Hematopoietic multipotent progenitor cell (in vitro differentiated cells): ENCODE measurements around the gene TAS2R60. TPM values are rescaled to one million over a fixed set of nuclear protein-coding genes. Genes with fewer than 3 reads are reported as not detected.
A peak's percentile ranks its signal among the peaks of the same experiment; 100 is the strongest.
"Not testable (repeated sequence)": the region's sequence is repeated elsewhere in the genome, so short reads cannot be mapped to it uniquely, and the experiment has no call there.

Experiments used
- DNase-seq, 3 donors: peaks; one replicate each; pipeline ENCODE4 v3.0.0-alpha.2; 2011 to 2015; ENCODE audit warnings: low read depth in 2 of 3, low spot score in 2 of 3
- total RNA-seq: library from RNA; depleted of rRNA; stranded (reverse); fragments of >200 nt; gene quantifications from one replicate; pipeline ENCODE4 v1.2.3, GENCODE V29; 2012

Gene TAS2R60
- total RNA-seq: 0.27 TPM

GRCh38 chr7:143443153-143443552 is at the start of gene TAS2R60:
Gene TAS2R60 (plus strand): TSS chr7:143443453. CDS start chr7:143443453, 0 bp downstream.
- DNase-seq: no peak

GRCh38 chr7:143394068-143394467 is 49.2 kb upstream of the TAS2R60 start:
- no peak for DNase-seq

GRCh38 chr7:143394777-143395176 is 48.5 kb upstream of the TAS2R60 start:
- no peak for DNase-seq

GRCh38 chr7:143395187-143396149 is 47.8 kb upstream of the TAS2R60 start:
- DNase-seq: peak in 2 of 3 donors; percentile 64 to 84

GRCh38 chr7:143396182-143396581 is 47.1 kb upstream of the TAS2R60 start:
- DNase-seq: no peak

- DNase-seq: no peak
Measured at GRCh38 chr7:143396625-143397556, 46.4 kb upstream of the TAS2R60 start.

GRCh38 chr7:143397710-143398530 is 45.3 kb upstream of the TAS2R60 start:
- no peak for DNase-seq

- no peak for DNase-seq
Measured at GRCh38 chr7:143398616-143399015, 44.6 kb upstream of the TAS2R60 start.

GRCh38 chr7:143399151-143399550 is 44.1 kb upstream of the TAS2R60 start:
- DNase-seq: no peak

- no peak for DNase-seq
Measured at GRCh38 chr7:143399642-143400041, 43.6 kb upstream of the TAS2R60 start.

GRCh38 chr7:143401265-143401664 is 42.0 kb upstream of the TAS2R60 start:
- DNase-seq: no peak

GRCh38 chr7:143402233-143402632 is 41.0 kb upstream of the TAS2R60 start:
- not testable (repeated sequence) for DNase-seq

- DNase-seq: no peak
Measured at GRCh38 chr7:143405173-143406001, 37.9 kb upstream of the TAS2R60 start.

GRCh38 chr7:143406002-143406357 is 37.3 kb upstream of the TAS2R60 start:
- no peak for DNase-seq

- no peak for DNase-seq
Measured at GRCh38 chr7:143407287-143408251, 35.7 kb upstream of the TAS2R60 start.

- DNase-seq: no peak
Measured at GRCh38 chr7:143408252-143408685, 35.0 kb upstream of the TAS2R60 start.

- peak in 2 of 3 donors; percentile 24 to 53 for DNase-seq
Measured at GRCh38 chr7:143408686-143409561, 34.3 kb upstream of the TAS2R60 start, which contains the start of gene EPHA1. Gene EPHA1 (minus strand): TSS chr7:143408856. CDS start chr7:143408805, 51 bp downstream.
